Epithelial cell of proximal tubule (primary cell): Measurements from ENCODE around the gene NRAP. TPM values are rescaled to one million over a fixed set of nuclear protein-coding genes. Genes with fewer than 3 reads are reported as not detected.

Experiments used
- DNase-seq: peaks from one replicate; pipeline ENCODE4 v3.0.0-alpha.2; 2011; ENCODE audit warnings: low read depth
- H3K4me3 ChIP-seq: 2 replicates; pipeline ENCODE4 v1.5.1; 2011; ENCODE audit warnings: low read depth, mild to moderate bottlenecking, low read length
- CTCF ChIP-seq: conservative IDR thresholded peaks from 2 replicates; pipeline ENCODE4 v1.5.1; 2012; ENCODE audit warnings: low read depth, mild to moderate bottlenecking, low read length
- total RNA-seq: library from RNA; depleted of rRNA; stranded (reverse); fragments of >200 nt; gene quantifications from 2 replicates; pipeline ENCODE4 v1.2.3, GENCODE V29; 2015

Gene NRAP
- total RNA-seq, 1 donor from 2014 or later = not detected

GRCh38 chr10:113576852-113577251 lies 87.0 kb downstream of the NRAP start:
- no peak overlapping the region for H3K4me3 ChIP-seq
- TF ChIP-seq CTCF = no peak
- DNase-seq = no peak

- no peak overlapping the region for H3K4me3 ChIP-seq
- TF ChIP-seq CTCF = no peak
- DNase-seq = no peak
These were observed 90.5 kb downstream of the NRAP start for GRCh38 chr10:113573368-113573767.

- no peak for TF ChIP-seq CTCF
- DNase-seq = no peak
- H3K4me3 ChIP-seq = no peak overlapping the region
These were observed 91.1 kb downstream of the NRAP start for GRCh38 chr10:113572520-113573290.

GRCh38 chr10:113569576-113569975 lies 94.3 kb downstream of the NRAP start:
- no peak for DNase-seq
- no peak overlapping the region for H3K4me3 ChIP-seq
- TF ChIP-seq CTCF = no peak

- no peak overlapping the region for H3K4me3 ChIP-seq
- TF ChIP-seq CTCF = no peak
- no peak for DNase-seq
These were observed 97.0 kb downstream of the NRAP start for GRCh38 chr10:113566888-113567287.

- DNase-seq = no peak
- TF ChIP-seq CTCF = no peak
- no peak overlapping the region for H3K4me3 ChIP-seq
These were observed 98.5 kb downstream of the NRAP start for GRCh38 chr10:113565364-113565763.
